ENCODE data around the gene LNPK. TPM values are rescaled to one million over a fixed set of nuclear protein-coding genes. Genes with fewer than 3 reads are reported as not detected.

Gene LNPK
- total RNA-seq = 51.6 and 78.2 TPM in 2 replicates

GRCh38 chr2:176001916-176002687, at the start of gene LNPK:
Gene LNPK (minus strand): TSS chr2:176002267. CDS start chr2:175995584, 6,683 bp downstream.

Other genes with a start within 250 kb of the LNPK start
- under 0.01 and 0.12 TPM in 2 replicates for gene EVX2, start 81.7 kb upstream of the LNPK start, total RNA-seq
- gene HOXD13, start 90.5 kb upstream of the LNPK start, total RNA-seq = not detected in 2 replicates
- not detected in 2 replicates for gene HOXD12, start 97.5 kb upstream of the LNPK start, total RNA-seq
- not detected in 2 replicates for gene HOXD11, start 105.0 kb upstream of the LNPK start, total RNA-seq
- not detected in 2 replicates for gene HOXD10, start 114.5 kb upstream of the LNPK start, total RNA-seq
- 8.4 and 8.9 TPM in 2 replicates for gene HOXD9, start 120.5 kb upstream of the LNPK start, total RNA-seq
- gene HOXD8, start 127.4 kb upstream of the LNPK start, total RNA-seq = 21.7 and 25.5 TPM in 2 replicates
- gene HOXD4, start 149.3 kb upstream of the LNPK start, total RNA-seq = 8.0 and 10.5 TPM in 2 replicates
- 19.2 and 22.4 TPM in 2 replicates for gene HOXD3, start 155.0 kb upstream of the LNPK start, total RNA-seq
- 1.9 and 2.9 TPM in 2 replicates for gene HOXD1, start 186.4 kb upstream of the LNPK start, total RNA-seq